NCI-H2196 (cell line): ENCODE results near the gene PRDM4.
A peak's percentile ranks its signal among the peaks of the same experiment; 100 is the strongest.

ENCODE experiments used
- DNase-seq: peaks from one replicate; lab custom pipeline; 2025; ENCODE audit not compliant: unreplicated experiment; lab: John Stamatoyannopoulos, UW

PRDM4 gene, protein sequence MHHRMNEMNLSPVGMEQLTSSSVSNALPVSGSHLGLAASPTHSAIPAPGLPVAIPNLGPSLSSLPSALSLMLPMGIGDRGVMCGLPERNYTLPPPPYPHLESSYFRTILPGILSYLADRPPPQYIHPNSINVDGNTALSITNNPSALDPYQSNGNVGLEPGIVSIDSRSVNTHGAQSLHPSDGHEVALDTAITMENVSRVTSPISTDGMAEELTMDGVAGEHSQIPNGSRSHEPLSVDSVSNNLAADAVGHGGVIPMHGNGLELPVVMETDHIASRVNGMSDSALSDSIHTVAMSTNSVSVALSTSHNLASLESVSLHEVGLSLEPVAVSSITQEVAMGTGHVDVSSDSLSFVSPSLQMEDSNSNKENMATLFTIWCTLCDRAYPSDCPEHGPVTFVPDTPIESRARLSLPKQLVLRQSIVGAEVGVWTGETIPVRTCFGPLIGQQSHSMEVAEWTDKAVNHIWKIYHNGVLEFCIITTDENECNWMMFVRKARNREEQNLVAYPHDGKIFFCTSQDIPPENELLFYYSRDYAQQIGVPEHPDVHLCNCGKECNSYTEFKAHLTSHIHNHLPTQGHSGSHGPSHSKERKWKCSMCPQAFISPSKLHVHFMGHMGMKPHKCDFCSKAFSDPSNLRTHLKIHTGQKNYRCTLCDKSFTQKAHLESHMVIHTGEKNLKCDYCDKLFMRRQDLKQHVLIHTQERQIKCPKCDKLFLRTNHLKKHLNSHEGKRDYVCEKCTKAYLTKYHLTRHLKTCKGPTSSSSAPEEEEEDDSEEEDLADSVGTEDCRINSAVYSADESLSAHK

GRCh38 chr12:107760809-107761501, at the start of gene PRDM4:
Gene PRDM4 (minus strand): TSS chr12:107761137. CDS start chr12:107760515, 622 bp downstream.
- DNase-seq, result peak; percentile 98

DNA sequence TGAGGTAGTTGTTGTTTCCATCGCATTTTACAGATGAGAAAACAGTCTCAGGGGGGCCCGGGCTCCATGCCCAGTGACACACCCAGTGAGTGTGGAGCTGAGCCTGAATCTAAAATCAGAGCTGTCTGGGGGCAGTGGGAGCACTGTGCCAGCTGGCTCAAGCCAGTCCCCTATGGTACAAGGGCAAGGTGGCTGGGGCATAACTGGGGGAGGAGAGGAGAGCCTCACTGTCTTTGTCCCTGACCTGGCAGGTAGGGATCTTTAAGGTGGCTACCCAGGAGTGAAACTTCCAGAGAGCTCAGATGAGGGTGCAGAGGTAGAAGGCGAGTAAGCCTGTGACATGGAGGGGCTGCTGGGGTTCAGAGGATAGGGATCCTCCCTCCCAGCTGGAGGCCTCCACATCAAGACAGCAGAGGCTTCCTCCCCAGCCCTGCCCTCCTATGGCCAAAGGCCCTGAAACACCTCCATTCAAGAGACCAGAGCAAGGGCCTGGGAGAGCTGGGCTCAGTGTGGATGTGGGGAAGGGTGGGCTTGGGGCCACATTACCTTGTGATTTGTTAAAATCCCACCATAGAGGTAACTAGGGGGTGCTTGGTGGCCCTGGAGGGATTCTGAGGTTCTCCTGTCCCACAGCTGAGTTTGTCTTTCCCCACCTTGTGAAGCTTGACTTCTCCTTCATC, 46.7 kb upstream of the PRDM4 start:
- no peak for DNase-seq

- DNase-seq, result no peak
These were observed 44.7 kb upstream of the PRDM4 start for GRCh38 chr12:107805488-107806180.

DNA sequence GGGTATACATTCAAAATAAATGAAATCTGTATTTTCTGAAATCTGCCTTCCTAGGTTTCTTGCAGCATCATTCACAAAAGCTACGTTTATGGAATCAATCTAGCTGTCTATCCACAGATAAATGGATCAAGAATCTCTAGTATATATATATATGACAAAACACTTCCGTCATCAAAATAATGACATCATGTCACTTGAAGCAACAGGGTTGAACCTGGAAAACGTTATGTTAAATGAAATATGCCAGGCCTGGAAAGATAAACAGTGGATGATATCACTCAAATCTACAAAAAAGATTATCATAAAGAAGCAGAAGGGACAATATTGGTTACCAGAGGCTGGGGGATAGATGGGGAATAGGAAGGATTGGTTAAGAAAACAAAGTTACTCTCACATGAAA, 42.2 kb upstream of the PRDM4 start:
- no peak for DNase-seq

- DNase-seq, result no peak
These were observed 40.2 kb upstream of the PRDM4 start for GRCh38 chr12:107801150-107801549.

DNA sequence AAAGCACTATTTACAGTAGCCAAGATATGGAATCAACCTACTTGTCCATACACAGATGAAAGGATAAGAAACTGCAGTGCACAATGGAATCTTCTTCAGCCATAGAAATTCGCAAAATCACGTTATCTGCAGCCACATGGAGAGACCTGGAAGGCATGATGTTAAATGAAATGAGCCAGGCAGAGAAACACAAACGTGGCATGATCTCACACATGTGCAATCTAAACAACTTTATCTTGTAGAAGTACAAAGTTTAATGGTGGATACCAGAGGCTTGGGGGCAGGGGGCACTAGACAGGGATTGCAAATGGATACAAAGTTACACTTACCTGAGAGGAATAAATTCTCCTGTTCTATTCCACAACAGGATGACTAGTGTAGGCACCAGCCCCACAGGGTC, 37.6 kb upstream of the PRDM4 start:
- no peak for DNase-seq

GRCh38 chr12:107794451-107794850, 33.5 kb upstream of the PRDM4 start:
- no peak for DNase-seq

DNA sequence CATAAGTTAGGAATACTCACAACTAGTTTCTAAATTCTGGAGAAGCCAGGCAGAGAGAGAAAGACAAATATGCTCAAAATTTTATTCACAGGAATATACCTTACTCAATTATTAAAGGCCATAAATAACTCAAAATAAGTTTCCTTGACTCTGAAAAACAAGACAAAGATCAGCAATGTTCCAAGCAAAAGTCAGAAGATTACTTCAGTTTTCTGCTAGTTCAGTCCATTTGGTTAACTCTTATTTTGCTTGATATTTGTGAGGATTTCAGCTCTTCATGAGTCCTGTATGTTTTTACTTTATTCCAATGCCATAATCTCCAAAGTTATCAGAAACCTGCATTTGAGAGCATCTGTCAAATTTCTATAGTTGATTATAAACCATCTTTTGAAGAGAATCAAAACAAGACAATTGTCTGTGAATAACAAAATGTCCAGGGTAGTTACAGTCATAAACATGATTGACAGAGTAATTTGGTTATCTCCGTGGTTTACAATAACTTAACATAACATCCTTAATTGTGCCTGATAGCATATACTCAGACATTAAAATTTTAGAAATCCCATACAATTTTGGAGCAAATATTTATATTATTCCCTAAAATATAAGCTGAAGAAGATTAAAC, 30.6 kb upstream of the PRDM4 start:
- no peak for DNase-seq

DNA sequence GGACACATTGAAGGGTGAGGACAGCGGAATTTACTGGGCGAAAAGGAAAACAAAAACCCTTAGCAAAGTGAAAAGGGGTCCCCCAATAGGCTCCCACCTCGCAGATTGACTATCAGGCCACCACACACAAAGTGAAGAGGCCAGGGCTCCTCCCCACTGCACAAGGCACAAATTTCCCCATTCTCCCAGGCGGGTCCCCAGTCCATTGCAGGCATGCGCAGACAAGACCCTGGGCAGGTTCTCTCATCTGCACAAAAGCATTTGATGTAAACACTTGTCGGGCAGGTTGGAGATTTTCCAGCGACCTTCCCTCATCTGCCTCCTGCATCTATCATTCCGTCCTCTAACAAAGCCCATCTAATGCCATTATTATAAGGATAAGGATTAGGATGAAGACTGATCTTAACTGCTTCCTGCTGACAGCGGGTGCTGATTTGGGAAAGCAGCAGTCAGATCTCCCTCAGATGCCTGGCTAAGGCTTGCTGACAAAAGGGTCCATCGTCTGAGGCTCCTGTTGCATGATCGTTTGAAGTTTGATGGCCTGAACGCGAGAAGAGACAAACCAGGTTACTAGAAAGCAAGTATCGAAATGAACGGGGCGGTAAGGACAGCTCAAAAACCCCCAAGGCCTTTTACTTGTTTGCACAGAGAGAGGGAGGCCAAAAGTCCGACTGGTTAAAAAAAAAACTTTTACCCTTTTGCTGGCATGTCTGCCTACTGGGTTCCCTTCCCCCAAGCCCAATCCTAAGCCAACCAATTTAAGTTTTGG, 27.9 kb upstream of the PRDM4 start:
- no peak for DNase-seq

- DNase-seq, result no peak
These were observed 27.3 kb upstream of the PRDM4 start for GRCh38 chr12:107788281-107788680.

GRCh38 chr12:107783406-107784376, 22.8 kb upstream of the PRDM4 start:
- DNase-seq, result no peak

DNA sequence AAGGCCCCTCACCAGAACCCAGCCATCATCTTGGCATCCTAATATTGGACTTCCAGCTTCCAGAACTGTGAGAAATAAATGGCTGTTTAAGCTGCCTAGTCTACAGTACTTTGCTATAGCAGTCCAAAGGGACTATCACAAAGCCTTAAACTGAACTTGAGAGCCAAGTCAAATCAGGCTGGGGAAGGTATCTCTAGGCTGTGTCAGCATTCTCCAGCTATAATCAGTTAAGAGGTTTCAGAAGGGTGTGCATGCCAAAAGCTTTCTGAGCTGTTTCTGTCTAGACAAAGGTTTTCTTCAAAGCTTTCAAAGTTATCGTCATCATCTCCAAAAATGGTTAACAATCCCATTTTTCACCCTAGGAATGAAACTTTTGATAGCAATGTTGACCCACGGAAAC, 21.1 kb upstream of the PRDM4 start:
- no peak for DNase-seq

DNA sequence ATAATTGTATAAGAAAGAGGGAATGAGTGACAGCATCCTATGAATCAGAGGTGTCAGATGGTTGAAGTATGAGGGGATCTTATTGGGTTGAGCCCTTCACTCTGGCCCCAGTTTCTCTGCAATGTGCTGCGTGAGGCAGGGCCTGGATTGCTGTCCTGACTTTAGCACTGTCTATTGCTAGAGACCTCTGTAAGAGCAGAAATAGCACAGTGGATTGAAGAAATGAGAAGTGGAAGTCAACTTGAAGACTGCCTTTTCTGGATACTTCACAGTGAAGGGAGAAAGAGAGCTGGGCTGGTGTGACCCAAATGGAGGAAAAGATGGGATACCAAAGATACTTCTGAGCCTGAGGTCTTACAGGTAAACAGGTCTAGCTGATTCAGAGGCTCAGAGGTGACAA, 19.4 kb upstream of the PRDM4 start:
- no peak for DNase-seq

GRCh38 chr12:107779077-107779831, 18.3 kb upstream of the PRDM4 start:
- no peak for DNase-seq

DNA sequence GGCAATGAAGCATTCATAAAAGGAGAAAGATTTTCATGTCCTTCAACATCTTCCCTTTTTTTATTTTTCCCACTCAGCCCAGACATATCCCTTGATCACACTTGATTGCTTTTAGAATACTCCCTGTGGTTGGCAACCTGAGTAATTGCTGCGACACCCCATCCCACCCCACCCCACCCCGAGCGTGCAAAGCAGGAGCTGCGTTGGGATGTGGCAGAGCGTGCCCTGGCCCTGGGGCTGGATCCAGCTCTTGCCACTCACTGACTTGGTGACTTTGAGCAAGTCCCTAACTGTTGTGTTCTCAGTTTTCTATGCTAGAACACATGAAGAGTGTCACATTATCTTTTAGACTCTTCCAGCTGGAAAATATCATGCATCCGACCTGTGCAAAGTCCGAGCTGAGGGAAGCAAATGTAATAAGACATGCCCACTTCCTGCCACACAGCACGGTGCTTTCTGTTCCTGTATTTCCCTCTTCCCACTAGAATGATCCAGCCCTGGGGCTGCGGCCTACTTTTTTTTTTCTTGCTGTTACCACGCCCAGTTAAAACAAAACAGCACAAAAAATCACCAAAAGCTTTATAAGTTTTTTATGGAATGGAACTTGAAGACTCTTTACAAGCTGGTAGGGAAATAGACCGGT, 17.6 kb upstream of the PRDM4 start:
- DNase-seq, result no peak

- no peak for DNase-seq
These were observed 15.2 kb upstream of the PRDM4 start for GRCh38 chr12:107776171-107776570.
